Caco-2 (cell line): ENCODE results near the gene GAREM2. TPM values are rescaled to one million over a fixed set of nuclear protein-coding genes. Genes with fewer than 3 reads are reported as not detected.

Source experiments
- BruUV-seq: library from RNA; stranded (reverse); fragments of 400-500 nt; replicated peaks from 2 replicates; lab custom pipeline; 2021; lab: Mats Ljungman, UMichigan
- CTCF ChIA-PET: fragments of 300-600 bp; sonication (Branson Sonifier 250); formaldehyde crosslinking; loops from one replicate; lab custom pipeline; 2022; ENCODE audit warnings: antibody characterized with exemption; lab: Charles Lee
- POLR2A ChIA-PET: fragments of 300-600 bp; sonication (Branson Sonifier 250); formaldehyde crosslinking; loops from one replicate; lab custom pipeline; 2022; ENCODE audit warnings: antibody characterized with exemption; lab: Charles Lee
- DNase-seq, 2 experiments: peaks; one replicate each; pipeline versions ENCODE4 v3.0.0 to v3.0.0-alpha.2; 2020 to 2022
- H3K27me3 ChIP-seq: replicated peaks from 2 replicates; pipeline ENCODE4 v1.6.0; 2011; ENCODE audit warnings: low read length; ENCODE audit not compliant: control insufficient read depth, insufficient read depth
- H3K36me3 ChIP-seq: 2 replicates; pipeline ENCODE4 v1.5.1; 2011; ENCODE audit warnings: low read length; ENCODE audit not compliant: control insufficient read depth, insufficient read depth
- H3K4me1 ChIP-seq: fragments of 250-450 bp; sonication (Bioruptor Pico); 2 replicates; pipeline ENCODE4 v1.5.1; 2020; ENCODE audit warnings: mild to moderate bottlenecking
- H3K4me3 ChIP-seq: 2 replicates; pipeline ENCODE4 v1.5.1; 2011; ENCODE audit warnings: low read depth, mild to moderate bottlenecking, control low read depth, low read length
- H3K9me3 ChIP-seq: fragments of 250-450 bp; sonication (Bioruptor Pico); 2 replicates; pipeline ENCODE4 v1.5.1; 2020; ENCODE audit warnings: mild to moderate bottlenecking, moderate library complexity
- H3K27ac Mint-ChIP-seq: one replicate; pipeline ENCODE4 v1.8.0; 2022; ENCODE audit warnings: mixed read lengths; ENCODE audit not compliant: unreplicated experiment
- H3K27me3 Mint-ChIP-seq: one replicate; pipeline ENCODE4 v1.8.0; 2022; ENCODE audit warnings: mixed read lengths; ENCODE audit not compliant: insufficient read depth, unreplicated experiment
- H3K36me3 Mint-ChIP-seq: one replicate; pipeline ENCODE4 v1.8.0; 2022; ENCODE audit warnings: mild to moderate bottlenecking, mixed read lengths; ENCODE audit not compliant: insufficient read depth, unreplicated experiment
- H3K4me1 Mint-ChIP-seq: one replicate; pipeline ENCODE4 v1.8.0; 2022; ENCODE audit warnings: low read depth, mixed read lengths; ENCODE audit not compliant: unreplicated experiment
- H3K4me3 Mint-ChIP-seq: one replicate; pipeline ENCODE4 v1.8.0; 2022; ENCODE audit warnings: mild to moderate bottlenecking, moderate library complexity, mixed read lengths; ENCODE audit not compliant: unreplicated experiment
- H3K9me3 Mint-ChIP-seq: one replicate; pipeline ENCODE4 v1.8.0; 2022; ENCODE audit warnings: mixed read lengths; ENCODE audit not compliant: unreplicated experiment
- intact Hi-C: fragments of 100-400 bp; cut with micrococcal nuclease; formaldehyde crosslinking; loops from one replicate; pipeline ENCODE4 v1.10.0; 2022; ENCODE audit not compliant: unreplicated experiment
- total RNA-seq: library from RNA; stranded (reverse); gene quantifications from 2 replicates; pipeline ENCODE4 v1.2.3, GENCODE V29; 2022
- TF ChIP-seq, protein P1 (sequence below), 2 experiments: fragments of 200-600 bp in 1 of 2; IDR thresholded peaks; 1 replicate in 1 of 2; 2 replicates in 1 of 2; pipeline versions ENCODE4 v1.5.1 to v1.8.0; 2011 to 2022; ENCODE audit warnings: antibody characterized with exemption in 1 of 2, control low read depth in 1 of 2, inconsistent platforms in 1 of 2, low read depth in 1 of 2, low read length in 1 of 2, mild to moderate bottlenecking in 1 of 2, moderate library complexity in 1 of 2; ENCODE audit not compliant: insufficient read depth in 1 of 2, severe bottlenecking in 1 of 2, unreplicated experiment in 1 of 2

The GAREM2 gene
- total RNA-seq, 1 experiment from 2014 or later = 23.6 TPM

DNA sequence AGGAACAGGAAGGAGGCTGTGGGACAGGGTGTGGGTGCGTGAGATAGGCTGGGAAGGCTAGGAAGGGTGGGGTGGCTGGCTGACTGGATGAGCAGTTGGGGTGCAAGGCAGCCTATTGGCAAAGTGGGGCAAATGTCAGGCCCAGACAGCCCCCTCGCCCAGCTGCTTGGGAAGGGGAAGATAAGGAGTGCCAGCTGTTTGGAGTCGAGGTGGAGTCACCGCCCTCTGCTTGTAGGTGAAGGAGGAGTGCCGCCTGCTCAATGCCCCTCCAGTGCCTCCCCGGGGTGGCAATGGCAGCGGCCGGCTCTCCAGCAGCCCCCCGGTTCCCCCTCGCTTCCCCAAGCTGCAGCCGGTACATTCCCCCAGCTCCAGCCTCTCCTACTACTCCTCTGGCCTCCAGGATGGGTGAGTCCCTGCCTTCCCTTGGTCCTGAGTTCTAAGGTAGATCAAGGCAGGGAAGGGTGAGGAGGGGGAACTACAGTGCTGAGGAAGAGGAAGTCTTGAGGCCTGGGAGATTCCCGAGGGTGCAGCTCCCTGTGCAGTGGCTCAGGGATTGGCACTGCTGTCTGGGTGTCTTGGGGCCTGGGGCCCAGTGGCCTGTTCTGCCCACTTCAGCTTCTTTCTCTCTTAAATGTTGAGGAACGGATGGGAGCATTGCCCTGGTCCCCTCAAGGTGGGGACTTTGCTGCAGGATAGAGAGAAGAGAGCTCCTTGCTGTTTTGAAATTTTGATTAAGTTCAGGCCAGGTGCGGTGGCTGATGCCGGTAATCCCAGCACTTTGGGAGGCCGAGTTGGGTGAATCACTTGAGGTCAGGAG is 13.3 kb downstream of the GAREM2 start:
- Mint-ChIP-seq H3K36me3 (peaks cover 23% of the 10 kb centered on the region), H3K4me3 (peak overlapping the region; percentile 80)
- POLR2A ChIA-PET = no interaction called here

DNA sequence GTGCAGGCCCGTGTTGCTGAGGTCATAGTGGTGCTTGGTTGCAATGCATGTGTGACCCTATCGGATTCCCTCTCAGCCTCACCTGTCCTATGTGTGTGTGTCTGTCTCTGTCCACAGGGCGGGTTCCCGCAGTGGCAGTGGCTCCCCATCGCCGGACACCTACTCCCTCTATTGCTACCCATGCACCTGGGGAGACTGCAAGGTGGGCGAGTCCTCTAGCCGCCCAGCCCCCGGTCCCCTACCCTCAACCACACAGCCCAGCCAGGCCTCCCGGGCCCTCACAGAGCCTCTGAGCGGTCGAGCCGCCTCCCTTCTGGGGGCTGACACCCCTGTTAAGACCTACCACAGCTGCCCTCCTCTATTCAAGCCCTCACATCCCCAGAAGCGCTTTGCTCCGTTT is 14.2 kb downstream of the GAREM2 start:
- H3K4me3 Mint-ChIP-seq = no peak overlapping the region
- BruUV-seq = no TSS peak
- TF ChIP-seq, protein P1, sequence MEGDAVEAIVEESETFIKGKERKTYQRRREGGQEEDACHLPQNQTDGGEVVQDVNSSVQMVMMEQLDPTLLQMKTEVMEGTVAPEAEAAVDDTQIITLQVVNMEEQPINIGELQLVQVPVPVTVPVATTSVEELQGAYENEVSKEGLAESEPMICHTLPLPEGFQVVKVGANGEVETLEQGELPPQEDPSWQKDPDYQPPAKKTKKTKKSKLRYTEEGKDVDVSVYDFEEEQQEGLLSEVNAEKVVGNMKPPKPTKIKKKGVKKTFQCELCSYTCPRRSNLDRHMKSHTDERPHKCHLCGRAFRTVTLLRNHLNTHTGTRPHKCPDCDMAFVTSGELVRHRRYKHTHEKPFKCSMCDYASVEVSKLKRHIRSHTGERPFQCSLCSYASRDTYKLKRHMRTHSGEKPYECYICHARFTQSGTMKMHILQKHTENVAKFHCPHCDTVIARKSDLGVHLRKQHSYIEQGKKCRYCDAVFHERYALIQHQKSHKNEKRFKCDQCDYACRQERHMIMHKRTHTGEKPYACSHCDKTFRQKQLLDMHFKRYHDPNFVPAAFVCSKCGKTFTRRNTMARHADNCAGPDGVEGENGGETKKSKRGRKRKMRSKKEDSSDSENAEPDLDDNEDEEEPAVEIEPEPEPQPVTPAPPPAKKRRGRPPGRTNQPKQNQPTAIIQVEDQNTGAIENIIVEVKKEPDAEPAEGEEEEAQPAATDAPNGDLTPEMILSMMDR (IDR thresholded peaks at IDR 0.05; ENCODE audit: insufficient read depth in 1 of 2, low read depth in 1 of 2, low read length in 1 of 2, severe bottlenecking in 1 of 2, unreplicated experiment in 1 of 2) = no peak
- H3K36me3 Mint-ChIP-seq = peaks cover 28% of the 10 kb centered on the region
- DNase-seq = no peak
- Histone ChIP-seq H3K27me3 (no peaks in the 10 kb centered on the region), H3K4me3 (no peak overlapping the region), H3K4me1 (peaks cover 3% of the 10 kb centered on the region), H3K9me3 (no peaks in the 10 kb centered on the region), H3K36me3 (no peaks in the 10 kb centered on the region; the same call in 1 of the 2 replicates)
- CTCF ChIA-PET = no interaction called here
- POLR2A ChIA-PET = no interaction called here
- no peaks in the 10 kb centered on the region for H3K27me3 Mint-ChIP-seq
- intact Hi-C loops = loop anchor here (5.0 kb wide), 1 partner anchor 235 kb away; no protein-coding TSS in a partner anchor
- H3K4me1 Mint-ChIP-seq = no peaks in the 10 kb centered on the region
- H3K9me3 Mint-ChIP-seq = no peaks in the 10 kb centered on the region
- H3K27ac Mint-ChIP-seq = no peak overlapping the region

More for the DNA sequence above, 13.3 kb downstream of the GAREM2 start:
- CTCF ChIA-PET = interaction anchor here (1.2 kb wide), 1 partner anchor 12 kb away, joined by 3 read pairs; no protein-coding TSS in a partner anchor
- no TSS peak for BruUV-seq
- Mint-ChIP-seq H3K4me1 (no peaks in the 10 kb centered on the region), H3K27me3 (no peaks in the 10 kb centered on the region), H3K27ac (no peak overlapping the region), H3K9me3 (no peaks in the 10 kb centered on the region)
- H3K9me3 ChIP-seq = no peaks in the 10 kb centered on the region
- no peak overlapping the region for H3K4me3 ChIP-seq
- DNase-seq = peak in 1 of 2 experiments; percentile 33
- no peaks in the 10 kb centered on the region for H3K27me3 ChIP-seq
- peaks cover 3% of the 10 kb centered on the region for H3K4me1 ChIP-seq
- intact Hi-C loops = loop anchor here (5.0 kb wide), 1 partner anchor 234 kb away; no protein-coding TSS in a partner anchor
- TF ChIP-seq, protein P1 (IDR thresholded peaks at IDR 0.05; ENCODE audit: insufficient read depth in 1 of 2, low read depth in 1 of 2, low read length in 1 of 2, severe bottlenecking in 1 of 2, unreplicated experiment in 1 of 2) = no peak
- H3K36me3 ChIP-seq = no peaks in the 10 kb centered on the region; the same call in 1 of the 2 replicates

DNA sequence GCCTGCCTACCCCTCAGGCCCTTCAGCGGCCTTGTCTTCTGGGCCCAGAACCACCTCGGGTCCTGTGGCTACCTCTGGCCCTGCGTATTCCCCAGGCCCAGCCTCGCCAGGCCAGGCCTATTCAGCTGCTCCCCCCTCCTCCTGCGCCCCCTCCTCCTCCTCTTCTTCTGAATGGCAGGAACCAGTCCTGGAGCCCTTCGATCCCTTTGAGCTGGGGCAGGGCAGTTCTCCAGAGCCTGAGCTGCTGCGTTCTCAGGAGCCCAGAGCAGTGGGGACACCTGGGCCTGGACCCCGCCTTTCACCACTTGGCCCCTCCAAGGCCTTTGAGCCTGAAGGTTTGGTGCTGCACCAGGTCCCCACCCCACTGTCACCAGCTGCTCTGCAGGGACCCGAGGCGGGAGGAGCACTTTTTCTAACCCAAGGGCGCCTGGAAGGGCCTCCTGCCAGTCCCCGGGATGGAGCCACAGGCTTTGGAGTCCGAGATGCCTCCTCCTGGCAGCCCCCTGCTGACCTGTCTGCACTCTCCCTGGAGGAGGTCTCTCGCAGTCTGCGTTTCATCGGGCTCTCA is 14.7 kb downstream of the GAREM2 start:
- Mint-ChIP-seq H3K27me3 (no peaks in the 10 kb centered on the region), H3K36me3 (peaks cover 28% of the 10 kb centered on the region), H3K27ac (no peak overlapping the region), H3K4me1 (no peaks in the 10 kb centered on the region), H3K4me3 (no peak overlapping the region), H3K9me3 (no peaks in the 10 kb centered on the region)
- BruUV-seq = no TSS peak
- no peaks in the 10 kb centered on the region; the same call in 1 of the 2 replicates for H3K36me3 ChIP-seq
- H3K4me3 ChIP-seq = no peak overlapping the region
- POLR2A ChIA-PET = no interaction called here
- no peaks in the 10 kb centered on the region for H3K27me3 ChIP-seq
- CTCF ChIA-PET = no interaction called here
- intact Hi-C loops = loop anchor here (5.0 kb wide), 1 partner anchor 235 kb away; no protein-coding TSS in a partner anchor
- TF ChIP-seq, protein P1 (IDR thresholded peaks at IDR 0.05; ENCODE audit: insufficient read depth in 1 of 2, low read depth in 1 of 2, low read length in 1 of 2, severe bottlenecking in 1 of 2, unreplicated experiment in 1 of 2) = no peak
- peaks cover 3% of the 10 kb centered on the region for H3K4me1 ChIP-seq
- no peak for DNase-seq
- no peaks in the 10 kb centered on the region for H3K9me3 ChIP-seq
